MM.1S (cell line): ENCODE results near the gene CDT1.

Experiments
- CTCF ChIP-seq: fragments of 300-600 bp; sonication (generic); IDR thresholded peaks from 2 replicates; pipeline ENCODE4 v1.5.1; 2016; ENCODE audit warnings: antibody characterized with exemption, low read length, mixed read lengths
- EZH2 ChIP-seq: fragments of 300-600 bp; sonication (generic); optimal IDR thresholded peaks from 2 replicates; pipeline ENCODE3; 2017; ENCODE audit warnings: low read depth, mild to moderate bottlenecking, antibody characterized with exemption, low read length, mixed read lengths

GRCh38 chr16:88838566-88838965, 35.0 kb downstream of the CDT1 start:
- TF ChIP-seq CTCF (no peak), EZH2 (no peak)
